PC-3 (cell line): Measurements from ENCODE around the gene RFTN2. TPM values are rescaled to one million over a fixed set of nuclear protein-coding genes. Genes with fewer than 3 reads are reported as not detected.
"Not testable (repeated sequence)": the region's sequence is repeated elsewhere in the genome, so short reads cannot be mapped to it uniquely, and the experiment has no call there.

ENCODE experiments used
- ATAC-seq: fragments of 200-7000 bp; cut with Tn5 transposase; 2 replicates; pipeline ENCODE4 v1.9.1; 2020; ENCODE audit warnings: mild to moderate bottlenecking, moderate library complexity
- BruUV-seq: library from RNA; stranded (reverse); fragments of 400-500 nt; replicated peaks from 2 replicates; lab custom pipeline; 2021; lab: Mats Ljungman, UMichigan
- CTCF ChIA-PET: fragments of 300-600 bp; sonication (Branson Sonifier 250); formaldehyde crosslinking; loops from one replicate; lab custom pipeline; 2022; ENCODE audit warnings: antibody characterized with exemption; lab: Charles Lee
- POLR2A ChIA-PET: fragments of 300-600 bp; sonication (Branson Sonifier 250); formaldehyde crosslinking; loops from one replicate; lab custom pipeline; 2022; ENCODE audit warnings: antibody characterized with exemption; ENCODE audit not compliant: unreplicated experiment; lab: Charles Lee
- DNase-seq: peaks from one replicate; pipeline ENCODE4 v3.0.0-alpha.2; 2015
- H2AFZ ChIP-seq: fragments of 300-600 bp; sonication (generic); 2 replicates; pipeline ENCODE4 v1.6.0; 2016; ENCODE audit warnings: antibody characterized with exemption, low read length
- H3F3A ChIP-seq: fragments of 300-600 bp; sonication (generic); one replicate; pipeline ENCODE4 v1.6.0; 2017; ENCODE audit warnings: antibody characterized with exemption, low read length, control low read depth, mild to moderate bottlenecking; ENCODE audit not compliant: unreplicated experiment
- H3K27ac ChIP-seq: fragments of 300-600 bp; sonication (generic); 2 replicates; pipeline ENCODE4 v1.5.1; 2016; ENCODE audit warnings: mild to moderate bottlenecking, low read length
- H3K27me3 ChIP-seq: fragments of 300-600 bp; sonication (generic); 2 replicates; pipeline ENCODE4 v1.6.1; 2016; ENCODE audit warnings: low read length, mixed read lengths
- H3K36me3 ChIP-seq: fragments of 300-600 bp; sonication (generic); 2 replicates; pipeline ENCODE4 v1.6.1; 2016; ENCODE audit warnings: low read depth, mixed run types, low read length, mixed read lengths
- H3K4me1 ChIP-seq: fragments of 300-600 bp; sonication (generic); 2 replicates; pipeline ENCODE4 v1.5.1; 2016; ENCODE audit warnings: low read length; ENCODE audit not compliant: insufficient read depth
- H3K4me2 ChIP-seq: fragments of 300-600 bp; sonication (generic); 2 replicates; pipeline ENCODE4 v1.6.0; 2016; ENCODE audit warnings: low read length
- H3K4me3 ChIP-seq: fragments of 300-600 bp; sonication (generic); 2 replicates; pipeline ENCODE4 v1.5.1; 2016; ENCODE audit warnings: mild to moderate bottlenecking, low read length, mixed read lengths
- H3K79me2 ChIP-seq: fragments of 300-600 bp; sonication (generic); 2 replicates; pipeline ENCODE4 v1.6.1; 2017; ENCODE audit warnings: low read length, mixed read lengths
- H3K9ac ChIP-seq: fragments of 300-600 bp; sonication (generic); 2 replicates; pipeline ENCODE4 v1.6.0; 2016; ENCODE audit warnings: mild to moderate bottlenecking, low read length
- H3K9me2 ChIP-seq: fragments of 300-600 bp; sonication (generic); replicated peaks from 2 replicates; pipeline ENCODE4 v1.6.1; 2016; ENCODE audit warnings: mixed run types, low read length, mixed read lengths
- H3K9me3 ChIP-seq: fragments of 300-600 bp; sonication (generic); 2 replicates; pipeline ENCODE4 v1.6.1; 2016; ENCODE audit warnings: low read length, mixed read lengths
- H4K20me1 ChIP-seq: fragments of 300-600 bp; sonication (generic); 2 replicates; pipeline ENCODE4 v1.6.1; 2016; ENCODE audit warnings: low read length, mixed read lengths
- EZH2 ChIP-seq: fragments of 300-600 bp; sonication (generic); IDR thresholded peaks from one replicate; pipeline ENCODE4 v1.6.1; 2017; ENCODE audit warnings: antibody characterized with exemption, mild to moderate bottlenecking, low read length; ENCODE audit not compliant: unreplicated experiment
- EZH2phosphoT487 ChIP-seq: fragments of 300-600 bp; sonication (generic); IDR thresholded peaks from 2 replicates; pipeline ENCODE4 v1.6.1; 2018; ENCODE audit warnings: mild to moderate bottlenecking, antibody characterized with exemption, low read length, borderline replicate concordance
- intact Hi-C: fragments of 100-400 bp; cut with micrococcal nuclease; formaldehyde crosslinking; loops from 2 replicates; pipeline ENCODE4 v1.9.0; 2023
- total RNA-seq: library from RNA; depleted of rRNA; stranded (reverse); fragments of >200 nt; gene quantifications from 2 replicates; pipeline ENCODE4 v1.2.3, GENCODE V29; 2014
- TF ChIP-seq, protein P1 (sequence below): fragments of 300-600 bp; sonication (generic); conservative IDR thresholded peaks from 2 replicates; pipeline ENCODE4 v1.5.1; 2017; ENCODE audit warnings: antibody characterized with exemption, low read depth, mild to moderate bottlenecking, low read length

RFTN2 gene
- total RNA-seq, 1 experiment from 2014 or later: 0.07 TPM

DNA sequence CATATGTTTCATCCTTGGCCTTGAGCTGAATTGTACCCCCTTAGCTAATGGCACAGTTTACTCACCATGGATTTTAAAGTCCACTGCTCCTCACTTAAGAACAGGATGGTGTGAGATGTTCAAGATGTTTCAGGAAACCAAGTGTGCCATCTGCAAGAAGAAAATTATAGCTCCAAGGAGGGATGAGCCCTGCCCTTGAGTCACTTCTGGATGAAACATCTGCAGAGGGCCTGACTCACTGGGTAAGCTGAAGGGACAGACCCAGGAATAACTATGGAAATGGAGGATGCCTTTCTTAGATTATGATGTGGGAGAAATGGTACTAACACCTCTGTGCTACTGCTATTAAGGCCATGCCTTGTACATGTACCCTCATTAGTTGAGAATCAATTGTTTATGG is 36.2 kb upstream of the RFTN2 start:
- Histone ChIP-seq H4K20me1 (peaks cover 35% of the 10 kb centered on the region), H3K36me3 (peaks cover 20% of the 10 kb centered on the region), H3K4me2 (no peak overlapping the region), H3K79me2 (peaks cover 74% of the 10 kb centered on the region), H3K4me1 (peaks cover 9% of the 10 kb centered on the region), H3F3A (no peaks in the 10 kb centered on the region), H3K4me3 (no peak overlapping the region), H3K27me3 (no peaks in the 10 kb centered on the region), H3K27ac (no peak overlapping the region), H3K9me3 (no peaks in the 10 kb centered on the region), H3K9me2 (no peaks in the 10 kb centered on the region), H2AFZ (no peak overlapping the region), H3K9ac (no peak overlapping the region)
- TF ChIP-seq, protein P1, sequence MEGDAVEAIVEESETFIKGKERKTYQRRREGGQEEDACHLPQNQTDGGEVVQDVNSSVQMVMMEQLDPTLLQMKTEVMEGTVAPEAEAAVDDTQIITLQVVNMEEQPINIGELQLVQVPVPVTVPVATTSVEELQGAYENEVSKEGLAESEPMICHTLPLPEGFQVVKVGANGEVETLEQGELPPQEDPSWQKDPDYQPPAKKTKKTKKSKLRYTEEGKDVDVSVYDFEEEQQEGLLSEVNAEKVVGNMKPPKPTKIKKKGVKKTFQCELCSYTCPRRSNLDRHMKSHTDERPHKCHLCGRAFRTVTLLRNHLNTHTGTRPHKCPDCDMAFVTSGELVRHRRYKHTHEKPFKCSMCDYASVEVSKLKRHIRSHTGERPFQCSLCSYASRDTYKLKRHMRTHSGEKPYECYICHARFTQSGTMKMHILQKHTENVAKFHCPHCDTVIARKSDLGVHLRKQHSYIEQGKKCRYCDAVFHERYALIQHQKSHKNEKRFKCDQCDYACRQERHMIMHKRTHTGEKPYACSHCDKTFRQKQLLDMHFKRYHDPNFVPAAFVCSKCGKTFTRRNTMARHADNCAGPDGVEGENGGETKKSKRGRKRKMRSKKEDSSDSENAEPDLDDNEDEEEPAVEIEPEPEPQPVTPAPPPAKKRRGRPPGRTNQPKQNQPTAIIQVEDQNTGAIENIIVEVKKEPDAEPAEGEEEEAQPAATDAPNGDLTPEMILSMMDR: no peak
- TF ChIP-seq EZH2: no peak
- no peak for TF ChIP-seq EZH2phosphoT487
- CTCF ChIA-PET: no interaction called here
- no peak for DNase-seq
- BruUV-seq: no TSS peak
- intact Hi-C loops: no loop called here
- POLR2A ChIA-PET: no interaction called here
- no peak for ATAC-seq

GRCh38 chr2:197710424-197711042 is 35.1 kb upstream of the RFTN2 start:
- BruUV-seq: no TSS peak
- Histone ChIP-seq H3K9me3 (no peaks in the 10 kb centered on the region), H3K36me3 (peaks cover 19% of the 10 kb centered on the region), H3K27me3 (no peaks in the 10 kb centered on the region), H3K4me2 (no peak overlapping the region), H3F3A (no peaks in the 10 kb centered on the region), H3K79me2 (peaks cover 84% of the 10 kb centered on the region), H3K27ac (no peak overlapping the region), H3K4me3 (no peak overlapping the region), H3K9ac (no peak overlapping the region), H3K9me2 (no peaks in the 10 kb centered on the region), H3K4me1 (peaks cover 9% of the 10 kb centered on the region), H4K20me1 (peaks cover 42% of the 10 kb centered on the region), H2AFZ (no peak overlapping the region)
- ChIA-PET CTCF (no interaction called here), POLR2A (interaction anchor here (0.6 kb wide), 1 partner anchor 211 kb away, joined by 3 read pairs; the partner anchor contains the start of genes HSPD1 and HSPE1)
- ATAC-seq (no peak), DNase-seq (no peak)
- intact Hi-C loops: no loop called here
- no peak for TF ChIP-seq EZH2
- TF ChIP-seq, protein P1: no peak
- TF ChIP-seq EZH2phosphoT487: no peak

- intact Hi-C loops: loop anchor here (5.0 to 10.0 kb wide), 4 partner anchors 97 to 552 kb away; partner anchors contain the start of genes MOB4 and SF3B1
- peaks cover 14% of the 10 kb centered on the region for H3K4me1 ChIP-seq
- H3K4me3 ChIP-seq: peak overlapping the region; percentile 91
- peaks cover 42% of the 10 kb centered on the region for H4K20me1 ChIP-seq
- peak overlapping the region; percentile 99 for H3K4me2 ChIP-seq
- DNase-seq, H3K9ac ChIP-seq, BruUV-seq, POLR2A ChIA-PET, CTCF ChIA-PET, ATAC-seq, H3K9me3 ChIP-seq, H3F3A ChIP-seq, H2AFZ ChIP-seq, H3K27me3 ChIP-seq, H3K27ac ChIP-seq, H3K9me2 ChIP-seq: not testable (repeated sequence)
- H3K79me2 ChIP-seq: peaks cover 83% of the 10 kb centered on the region
- H3K36me3 ChIP-seq: peaks cover 16% of the 10 kb centered on the region
Measured at GRCh38 chr2:197709140-197709539, 33.8 kb upstream of the RFTN2 start.
